ENCODE results near the gene FGF22. TPM values are rescaled to one million over a fixed set of nuclear protein-coding genes. Genes with fewer than 3 reads are reported as not detected.
A peak's percentile ranks its signal among the peaks of the same experiment; 100 is the strongest.
"Not testable (repeated sequence)": the region's sequence is repeated elsewhere in the genome, so short reads cannot be mapped to it uniquely, and the experiment has no call there.

Gene FGF22
- polyA plus RNA-seq, 2 donors = 0.53 to 0.86 TPM

- no peaks in the 10 kb centered on the region for H3K9me3 ChIP-seq (ENCODE audit: control insufficient read depth in 2 of 2, insufficient read depth in 1 of 2, low read depth in 1 of 2, low read length in 1 of 2)
- H3K4me3 ChIP-seq (ENCODE audit: low read depth in 1 of 2, low read length in 2 of 2) = peak overlapping the region; percentile 98
- WGBS, 2 donors = 0% methylated on average over 67 to 81 of the region's 81 CpGs
- no peaks in the 10 kb centered on the region for H3K27me3 ChIP-seq (ENCODE audit: control insufficient read depth in 1 of 2, insufficient read depth in 2 of 2, low read length in 2 of 2)
- H3K4me1 ChIP-seq (ENCODE audit: control insufficient read depth in 2 of 2, insufficient read depth in 2 of 2, low read length in 1 of 2) = peaks cover 25 to 44% of the 10 kb centered on the region in 2 donors
- H3K27ac ChIP-seq (ENCODE audit: low read depth in 2 of 2, low read length in 1 of 2) = peak overlapping the region; percentile 85 to 97
- peaks cover 0 to 6% of the 10 kb centered on the region in 2 donors for H3K36me3 ChIP-seq (ENCODE audit: control insufficient read depth in 2 of 2, insufficient read depth in 2 of 2, low read length in 1 of 2)
Measured at GRCh38 chr19:662207-662961, 22.7 kb downstream of the FGF22 start.

- Histone ChIP-seq H3K27me3 (ENCODE audit: control insufficient read depth in 1 of 2, insufficient read depth in 2 of 2, low read length in 2 of 2) (no peaks in the 10 kb centered on the region), H3K27ac (ENCODE audit: low read depth in 2 of 2, low read length in 1 of 2) (peak within 1 kb of the TSS; percentile 94 to 97), H3K9me3 (ENCODE audit: control insufficient read depth in 2 of 2, insufficient read depth in 1 of 2, low read depth in 1 of 2, low read length in 1 of 2) (no peaks in the 10 kb centered on the region), H3K4me1 (ENCODE audit: control insufficient read depth in 2 of 2, insufficient read depth in 2 of 2, low read length in 1 of 2) (peaks cover 22 to 40% of the 10 kb centered on the region in 2 donors), H3K4me3 (ENCODE audit: low read depth in 1 of 2, low read length in 2 of 2) (peak within 1 kb of the TSS; percentile 98), H3K36me3 (ENCODE audit: control insufficient read depth in 2 of 2, insufficient read depth in 2 of 2, low read length in 1 of 2) (peaks cover 0 to 1% of the 10 kb centered on the region in 2 donors)
- WGBS, 2 donors = 1 to 2% methylated on average over 54 to 97 of the region's 97 CpGs
Measured at GRCh38 chr19:662962-663681, 23.4 kb downstream of the FGF22 start, which contains the start of gene RNF126. Gene RNF126 (minus strand): TSS chr19:663214. CDS start chr19:663121, 93 bp downstream.

- H3K4me3 ChIP-seq (ENCODE audit: low read depth in 1 of 2, low read length in 2 of 2) = peak overlapping the region; percentile 57 to 98
- no peaks in the 10 kb centered on the region for H3K36me3 ChIP-seq (ENCODE audit: control insufficient read depth in 2 of 2, insufficient read depth in 2 of 2, low read length in 1 of 2)
- peaks cover 19 to 35% of the 10 kb centered on the region in 2 donors for H3K4me1 ChIP-seq (ENCODE audit: control insufficient read depth in 2 of 2, insufficient read depth in 2 of 2, low read length in 1 of 2)
- peak overlapping the region; percentile 91 to 94 for H3K27ac ChIP-seq (ENCODE audit: low read depth in 2 of 2, low read length in 1 of 2)
- no peaks in the 10 kb centered on the region for H3K9me3 ChIP-seq (ENCODE audit: control insufficient read depth in 2 of 2, insufficient read depth in 1 of 2, low read depth in 1 of 2, low read length in 1 of 2)
- WGBS, 2 donors = 46 to 55% methylated on average over 18 of the region's 18 CpGs
- no peaks in the 10 kb centered on the region for H3K27me3 ChIP-seq (ENCODE audit: control insufficient read depth in 1 of 2, insufficient read depth in 2 of 2, low read length in 2 of 2)
Measured at GRCh38 chr19:663682-664117, 24.0 kb downstream of the FGF22 start.

DNA sequence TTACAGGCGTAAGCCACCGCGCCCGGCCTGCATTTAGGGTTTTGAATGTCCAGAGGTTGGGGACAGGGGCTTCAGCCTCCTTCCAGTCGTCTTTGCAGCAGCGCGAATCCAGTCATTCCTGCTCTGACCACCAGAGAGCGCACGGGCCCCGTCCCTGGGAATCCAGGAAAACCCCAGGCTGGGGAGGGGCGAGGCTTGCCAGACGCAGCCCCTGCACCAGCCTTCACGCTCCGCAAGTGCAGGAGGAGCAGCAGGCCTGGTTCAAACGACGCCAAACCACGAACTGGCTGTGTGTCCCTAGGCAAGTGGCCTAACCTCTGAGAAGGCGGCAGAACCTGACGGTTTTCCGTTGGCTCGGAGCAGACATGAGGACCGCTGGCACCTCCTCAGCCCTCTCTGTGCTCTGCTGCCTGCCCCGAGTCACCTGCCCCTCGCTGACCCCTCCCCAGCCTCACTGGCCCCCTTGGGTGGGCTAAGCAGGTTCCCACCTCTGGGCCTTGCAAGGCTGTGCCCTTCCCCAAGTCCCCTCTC lies 25.3 kb downstream of the FGF22 start:
- H3K36me3 ChIP-seq (ENCODE audit: control insufficient read depth in 2 of 2, insufficient read depth in 2 of 2, low read length in 1 of 2) = no peaks in the 10 kb centered on the region
- H3K4me1 ChIP-seq (ENCODE audit: control insufficient read depth in 2 of 2, insufficient read depth in 2 of 2, low read length in 1 of 2) = peaks cover 11 to 23% of the 10 kb centered on the region in 2 donors
- H3K9me3 ChIP-seq (ENCODE audit: control insufficient read depth in 2 of 2, insufficient read depth in 1 of 2, low read depth in 1 of 2, low read length in 1 of 2) = no peaks in the 10 kb centered on the region
- no peak overlapping the region for H3K4me3 ChIP-seq (ENCODE audit: low read depth in 1 of 2, low read length in 2 of 2)
- no peaks in the 10 kb centered on the region for H3K27me3 ChIP-seq (ENCODE audit: control insufficient read depth in 1 of 2, insufficient read depth in 2 of 2, low read length in 2 of 2)
- H3K27ac ChIP-seq (ENCODE audit: low read depth in 2 of 2, low read length in 1 of 2) = no peak overlapping the region
- WGBS, 2 donors = 4 to 5% methylated on average over 24 of the region's 24 CpGs

GRCh38 chr19:666985-667573 lies 27.4 kb downstream of the FGF22 start:
- H3K4me1 ChIP-seq (ENCODE audit: control insufficient read depth in 2 of 2, insufficient read depth in 2 of 2, low read length in 1 of 2); H3K27me3 ChIP-seq (ENCODE audit: control insufficient read depth in 1 of 2, insufficient read depth in 2 of 2, low read length in 2 of 2): not testable (repeated sequence)
- 86 to 87% methylated on average over 28 to 38 of the region's 38 CpGs for WGBS, 2 donors

DNA sequence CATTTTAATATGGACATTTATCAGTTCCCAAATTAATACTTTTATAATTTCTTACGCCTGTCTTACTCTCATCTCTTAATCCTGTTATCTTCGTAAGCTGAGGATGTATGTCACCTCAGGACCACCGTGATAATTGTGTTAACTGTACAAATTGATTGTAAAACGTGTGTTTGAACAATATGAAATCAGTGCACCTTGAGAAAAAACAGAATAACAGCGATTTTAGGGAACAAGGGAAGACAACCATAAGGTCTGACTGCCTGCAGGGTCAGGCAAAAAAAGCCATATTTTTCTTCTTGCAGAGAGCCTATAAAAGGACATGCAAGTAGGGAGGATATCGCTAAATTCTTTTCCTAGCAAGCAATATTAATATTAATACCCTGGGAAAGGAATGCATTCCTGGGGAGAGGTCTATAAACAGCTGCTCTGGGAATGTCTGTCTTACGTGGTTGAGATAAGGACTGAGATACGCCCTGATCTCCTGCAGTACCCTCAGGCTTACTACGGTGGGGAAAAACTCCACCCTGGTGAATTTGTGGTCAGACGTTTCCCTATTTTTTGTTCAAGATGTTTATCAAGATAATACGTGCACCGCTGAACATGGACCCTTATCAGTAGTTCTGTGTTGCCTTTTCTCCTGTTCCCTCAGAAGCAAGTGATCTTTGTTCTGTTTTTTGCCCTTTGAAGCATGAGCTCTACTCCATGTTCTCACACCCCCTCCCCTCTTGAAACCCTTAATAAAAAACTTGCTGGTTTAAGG lies 29.2 kb downstream of the FGF22 start:
- H3K27ac ChIP-seq (ENCODE audit: low read depth in 2 of 2, low read length in 1 of 2); H3K9me3 ChIP-seq (ENCODE audit: control insufficient read depth in 2 of 2, insufficient read depth in 1 of 2, low read depth in 1 of 2, low read length in 1 of 2); H3K4me3 ChIP-seq (ENCODE audit: low read depth in 1 of 2, low read length in 2 of 2); H3K36me3 ChIP-seq (ENCODE audit: control insufficient read depth in 2 of 2, insufficient read depth in 2 of 2, low read length in 1 of 2); H3K4me1 ChIP-seq (ENCODE audit: control insufficient read depth in 2 of 2, insufficient read depth in 2 of 2, low read length in 1 of 2); H3K27me3 ChIP-seq (ENCODE audit: control insufficient read depth in 1 of 2, insufficient read depth in 2 of 2, low read length in 2 of 2): not testable (repeated sequence)
- WGBS, 2 donors = 60 to 64% methylated on average over 12 of the region's 12 CpGs

More at GRCh38 chr19:666985-667573, 27.4 kb downstream of the FGF22 start:
- H3K9me3 ChIP-seq (ENCODE audit: control insufficient read depth in 2 of 2, insufficient read depth in 1 of 2, low read depth in 1 of 2, low read length in 1 of 2); H3K4me3 ChIP-seq (ENCODE audit: low read depth in 1 of 2, low read length in 2 of 2); H3K36me3 ChIP-seq (ENCODE audit: control insufficient read depth in 2 of 2, insufficient read depth in 2 of 2, low read length in 1 of 2); H3K27ac ChIP-seq (ENCODE audit: low read depth in 2 of 2, low read length in 1 of 2): not testable (repeated sequence)

DNA sequence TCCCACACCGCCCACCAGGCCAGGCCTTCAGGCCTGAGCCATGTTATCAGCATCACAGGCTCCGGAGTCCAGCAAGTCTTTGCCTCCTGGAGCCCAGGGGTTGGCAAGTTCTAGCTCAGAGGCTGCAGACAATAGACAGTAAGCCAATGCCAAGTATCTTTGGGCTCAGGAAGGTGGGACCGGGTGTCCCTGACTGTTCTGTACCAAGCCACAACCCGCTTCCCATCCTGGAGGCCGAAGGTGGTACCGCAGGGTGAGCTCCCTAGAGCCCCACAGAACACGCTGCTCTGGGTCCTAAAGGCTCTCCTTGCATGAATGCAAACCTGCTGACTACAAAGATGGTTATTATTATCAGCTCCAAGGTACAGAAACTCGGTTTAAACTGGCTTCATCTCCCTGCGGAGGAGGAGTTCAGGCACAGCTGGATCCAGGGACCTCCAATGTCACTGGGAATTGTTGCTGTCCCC lies 31.0 kb downstream of the FGF22 start:
- WGBS, 2 donors = 73 to 75% methylated on average over 9 of the region's 9 CpGs
- H3K4me1 ChIP-seq (ENCODE audit: control insufficient read depth in 2 of 2, insufficient read depth in 2 of 2, low read length in 1 of 2) = peaks cover 0 to 3% of the 10 kb centered on the region in 2 donors
- H3K27me3 ChIP-seq (ENCODE audit: control insufficient read depth in 1 of 2, insufficient read depth in 2 of 2, low read length in 2 of 2) = peaks cover 0 to 5% of the 10 kb centered on the region in 2 donors
- H3K4me3 ChIP-seq (ENCODE audit: low read depth in 1 of 2, low read length in 2 of 2) = no peak overlapping the region
- H3K27ac ChIP-seq (ENCODE audit: low read depth in 2 of 2, low read length in 1 of 2) = no peak overlapping the region
- H3K9me3 ChIP-seq (ENCODE audit: control insufficient read depth in 2 of 2, insufficient read depth in 1 of 2, low read depth in 1 of 2, low read length in 1 of 2) = no peaks in the 10 kb centered on the region
- no peaks in the 10 kb centered on the region for H3K36me3 ChIP-seq (ENCODE audit: control insufficient read depth in 2 of 2, insufficient read depth in 2 of 2, low read length in 1 of 2)

GRCh38 chr19:674282-675151 lies 34.8 kb downstream of the FGF22 start:
- no peak overlapping the region for H3K27ac ChIP-seq (ENCODE audit: low read depth in 2 of 2, low read length in 1 of 2)
- H3K4me3 ChIP-seq (ENCODE audit: low read depth in 1 of 2, low read length in 2 of 2) = no peak overlapping the region
- WGBS, 2 donors = 55 to 56% methylated on average over 37 to 38 of the region's 38 CpGs
- H3K4me1 ChIP-seq (ENCODE audit: control insufficient read depth in 2 of 2, insufficient read depth in 2 of 2, low read length in 1 of 2) = peaks cover 3 to 16% of the 10 kb centered on the region in 2 donors
- H3K27me3 ChIP-seq (ENCODE audit: control insufficient read depth in 1 of 2, insufficient read depth in 2 of 2, low read length in 2 of 2) = peaks cover 0 to 5% of the 10 kb centered on the region in 2 donors
- H3K9me3 ChIP-seq (ENCODE audit: control insufficient read depth in 2 of 2, insufficient read depth in 1 of 2, low read depth in 1 of 2, low read length in 1 of 2) = no peaks in the 10 kb centered on the region
- no peaks in the 10 kb centered on the region for H3K36me3 ChIP-seq (ENCODE audit: control insufficient read depth in 2 of 2, insufficient read depth in 2 of 2, low read length in 1 of 2)

All from esophagus (tissue), 2 donors.